Lower lobe of right lung (tissue), 2 donors: Measurements from ENCODE around the gene FSD2. TPM values are rescaled to one million over a fixed set of nuclear protein-coding genes. Genes with fewer than 3 reads are reported as not detected.

Experiments
- ATAC-seq, 2 donors: fragments of 200-7000 bp; cut with Tn5 transposase; one replicate each; pipeline ENCODE4 v1.9.1; 2020 to 2022; ENCODE audit warnings: mild to moderate bottlenecking in 2 of 2, moderate library complexity in 2 of 2
- DNase-seq: peaks from one replicate; pipeline ENCODE4 v3.0.0-alpha.2; 2020
- H3K27ac ChIP-seq: fragments of 200-600 bp; one replicate; pipeline ENCODE4 v1.8.0; 2022
- H3K27me3 ChIP-seq: fragments of 200-600 bp; one replicate; pipeline ENCODE4 v1.8.0; 2022; ENCODE audit warnings: low read depth
- H3K36me3 ChIP-seq: fragments of 200-600 bp; one replicate; pipeline ENCODE4 v1.8.0; 2022; ENCODE audit warnings: mild to moderate bottlenecking
- H3K4me1 ChIP-seq: fragments of 200-600 bp; one replicate; pipeline ENCODE4 v1.8.0; 2022
- H3K4me3 ChIP-seq: fragments of 200-600 bp; one replicate; pipeline ENCODE4 v1.8.0; 2022; ENCODE audit warnings: mild to moderate bottlenecking
- H3K9me3 ChIP-seq: fragments of 200-600 bp; one replicate; pipeline ENCODE4 v1.8.0; 2022
- intact Hi-C: fragments of 100-400 bp; cut with DNase I; formaldehyde crosslinking; loops from one replicate; pipeline ENCODE4 v1.11.0; 2022
- total RNA-seq: library from RNA; stranded (reverse); fragmentation: NEBNext Ultra II Directional; extraction: Animal tissue kit (Norgen Biotek cat#: 25700); gene quantifications from one replicate; pipeline ENCODE4 v1.2.1, GENCODE V29; 2021
- TF ChIP-seq, protein P1 (sequence below): fragments of 200-600 bp; IDR thresholded peaks from one replicate; pipeline ENCODE4 v1.8.0; 2022; ENCODE audit warnings: antibody characterized with exemption, mild to moderate bottlenecking
- donor health status: DM: no; HTN: yes; CAD: no; lungs with severe emphysema.

FSD2 gene
- total RNA-seq, 1 donor from 2014 or later = 0.18 TPM

GRCh38 chr15:82739086-82739485 lies 66.8 kb downstream of the FSD2 start:
- Histone ChIP-seq H3K4me3 (no peak overlapping the region), H3K9me3 (no peaks in the 10 kb centered on the region), H3K27ac (no peak overlapping the region), H3K36me3 (peaks cover 4% of the 10 kb centered on the region), H3K4me1 (no peaks in the 10 kb centered on the region), H3K27me3 (no peaks in the 10 kb centered on the region)
- intact Hi-C loops = no loop called here
- TF ChIP-seq, protein P1, sequence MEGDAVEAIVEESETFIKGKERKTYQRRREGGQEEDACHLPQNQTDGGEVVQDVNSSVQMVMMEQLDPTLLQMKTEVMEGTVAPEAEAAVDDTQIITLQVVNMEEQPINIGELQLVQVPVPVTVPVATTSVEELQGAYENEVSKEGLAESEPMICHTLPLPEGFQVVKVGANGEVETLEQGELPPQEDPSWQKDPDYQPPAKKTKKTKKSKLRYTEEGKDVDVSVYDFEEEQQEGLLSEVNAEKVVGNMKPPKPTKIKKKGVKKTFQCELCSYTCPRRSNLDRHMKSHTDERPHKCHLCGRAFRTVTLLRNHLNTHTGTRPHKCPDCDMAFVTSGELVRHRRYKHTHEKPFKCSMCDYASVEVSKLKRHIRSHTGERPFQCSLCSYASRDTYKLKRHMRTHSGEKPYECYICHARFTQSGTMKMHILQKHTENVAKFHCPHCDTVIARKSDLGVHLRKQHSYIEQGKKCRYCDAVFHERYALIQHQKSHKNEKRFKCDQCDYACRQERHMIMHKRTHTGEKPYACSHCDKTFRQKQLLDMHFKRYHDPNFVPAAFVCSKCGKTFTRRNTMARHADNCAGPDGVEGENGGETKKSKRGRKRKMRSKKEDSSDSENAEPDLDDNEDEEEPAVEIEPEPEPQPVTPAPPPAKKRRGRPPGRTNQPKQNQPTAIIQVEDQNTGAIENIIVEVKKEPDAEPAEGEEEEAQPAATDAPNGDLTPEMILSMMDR = no peak
- no peak for ATAC-seq
- DNase-seq = no peak

DNA sequence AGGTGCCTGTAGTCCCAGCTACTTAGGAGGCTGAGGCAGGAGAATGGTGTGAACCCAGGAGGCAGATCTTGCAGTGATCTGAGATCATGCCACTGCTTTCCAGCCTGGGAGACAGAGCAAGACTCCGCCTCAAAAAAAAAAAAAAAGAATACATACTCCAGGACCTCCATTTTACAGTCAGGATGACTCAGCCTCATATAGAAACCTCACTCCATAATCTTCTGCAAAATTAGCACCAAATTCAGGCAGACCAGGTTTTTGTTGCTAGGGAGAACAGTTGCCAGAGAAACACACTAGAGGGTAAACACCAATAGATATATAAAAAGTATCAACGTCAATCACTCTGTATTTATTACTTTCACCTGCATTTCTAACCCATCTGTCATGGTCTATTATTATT lies 67.9 kb downstream of the FSD2 start:
- H3K9me3 ChIP-seq = no peaks in the 10 kb centered on the region
- H3K4me3 ChIP-seq = no peak overlapping the region
- no peaks in the 10 kb centered on the region for H3K27me3 ChIP-seq
- intact Hi-C loops = no loop called here
- H3K27ac ChIP-seq = no peak overlapping the region
- H3K36me3 ChIP-seq = peaks cover 4% of the 10 kb centered on the region
- no peaks in the 10 kb centered on the region for H3K4me1 ChIP-seq
- no peak for DNase-seq
- ATAC-seq = no peak
- TF ChIP-seq, protein P1 = no peak

GRCh38 chr15:82731527-82731926 lies 74.3 kb downstream of the FSD2 start:
- intact Hi-C loops = no loop called here
- DNase-seq = no peak
- H3K27ac ChIP-seq = no peak overlapping the region
- H3K9me3 ChIP-seq = no peaks in the 10 kb centered on the region
- TF ChIP-seq, protein P1 = no peak
- no peaks in the 10 kb centered on the region for H3K36me3 ChIP-seq
- no peaks in the 10 kb centered on the region for H3K27me3 ChIP-seq
- no peaks in the 10 kb centered on the region for H3K4me1 ChIP-seq
- no peak overlapping the region for H3K4me3 ChIP-seq
- ATAC-seq = no peak

- no peak overlapping the region for H3K4me3 ChIP-seq
- DNase-seq (no peak), ATAC-seq (no peak)
- no peak overlapping the region for H3K27ac ChIP-seq
- H3K27me3 ChIP-seq = no peaks in the 10 kb centered on the region
- no peaks in the 10 kb centered on the region for H3K36me3 ChIP-seq
- TF ChIP-seq, protein P1 = no peak
- H3K4me1 ChIP-seq = no peaks in the 10 kb centered on the region
- intact Hi-C loops = no loop called here
- H3K9me3 ChIP-seq = no peaks in the 10 kb centered on the region
Measured at GRCh38 chr15:82730022-82730530, 75.8 kb downstream of the FSD2 start.

- H3K9me3 ChIP-seq = no peaks in the 10 kb centered on the region
- intact Hi-C loops = no loop called here
- H3K36me3 ChIP-seq = no peaks in the 10 kb centered on the region
- TF ChIP-seq, protein P1 = no peak
- no peak overlapping the region for H3K4me3 ChIP-seq
- no peaks in the 10 kb centered on the region for H3K27me3 ChIP-seq
- H3K27ac ChIP-seq = no peak overlapping the region
- DNase-seq (no peak), ATAC-seq (no peak)
- H3K4me1 ChIP-seq = no peaks in the 10 kb centered on the region
Measured at GRCh38 chr15:82726816-82727215, 79.1 kb downstream of the FSD2 start.

GRCh38 chr15:82715003-82715402 lies 90.9 kb downstream of the FSD2 start:
- Histone ChIP-seq H3K4me3 (no peak overlapping the region), H3K36me3 (no peaks in the 10 kb centered on the region), H3K9me3 (no peaks in the 10 kb centered on the region), H3K4me1 (peaks cover 3% of the 10 kb centered on the region), H3K27me3 (peaks cover 2% of the 10 kb centered on the region), H3K27ac (no peak overlapping the region)
- DNase-seq = no peak
- intact Hi-C loops = no loop called here
- ATAC-seq = no peak
- TF ChIP-seq, protein P1 = no peak
